ENCODE results near the gene SCAMP2. TPM values are rescaled to one million over a fixed set of nuclear protein-coding genes. Genes with fewer than 3 reads are reported as not detected.

SCAMP2 gene
- total RNA-seq, 1 donor from 2014 or later: 90.8 TPM

GRCh38 chr15:74851960-74852359 lies 21.2 kb downstream of the SCAMP2 start:
- no peak for DNase-seq (ENCODE audit: low spot score in 2 of 2)
- H3K9me3 ChIP-seq: no peaks in the 10 kb centered on the region
- no peak overlapping the region for H3K4me3 ChIP-seq
- peaks cover 65 to 74% of the 10 kb centered on the region in 2 donors for H3K36me3 ChIP-seq
- no peak for TF ChIP-seq CTCF (IDR thresholded peaks at IDR 0.05)
- H3K27me3 ChIP-seq: no peaks in the 10 kb centered on the region
- intact Hi-C loops (cut with DNase I): no loop called here
- no peaks in the 10 kb centered on the region for H3K4me1 ChIP-seq
- H3K27ac ChIP-seq: no peak overlapping the region

GRCh38 chr15:74850393-74850792 lies 22.8 kb downstream of the SCAMP2 start:
- no peak overlapping the region for H3K4me3 ChIP-seq
- H3K27ac ChIP-seq: no peak overlapping the region
- H3K9me3 ChIP-seq: no peaks in the 10 kb centered on the region
- intact Hi-C loops (cut with DNase I): no loop called here
- no peaks in the 10 kb centered on the region for H3K4me1 ChIP-seq
- no peaks in the 10 kb centered on the region for H3K27me3 ChIP-seq
- peaks cover 64 to 78% of the 10 kb centered on the region in 2 donors for H3K36me3 ChIP-seq
- no peak for DNase-seq (ENCODE audit: low spot score in 2 of 2)
- TF ChIP-seq CTCF (IDR thresholded peaks at IDR 0.05): no peak

GRCh38 chr15:74847432-74847831 lies 25.7 kb downstream of the SCAMP2 start:
- TF ChIP-seq CTCF (IDR thresholded peaks at IDR 0.05): no peak
- no peak overlapping the region for H3K4me3 ChIP-seq
- H3K27me3 ChIP-seq: no peaks in the 10 kb centered on the region
- peaks cover 0 to under 1% of the 10 kb centered on the region in 2 donors for H3K4me1 ChIP-seq
- peaks cover 58 to 59% of the 10 kb centered on the region in 2 donors for H3K36me3 ChIP-seq
- DNase-seq (ENCODE audit: low spot score in 2 of 2): no peak
- intact Hi-C loops (cut with DNase I): no loop called here
- H3K9me3 ChIP-seq: no peaks in the 10 kb centered on the region
- H3K27ac ChIP-seq: no peak overlapping the region

- Histone ChIP-seq H3K36me3 (peaks cover 39 to 41% of the 10 kb centered on the region in 2 donors), H3K9me3 (no peaks in the 10 kb centered on the region), H3K4me1 (peaks cover 4 to 7% of the 10 kb centered on the region in 2 donors), H3K4me3 (no peak overlapping the region), H3K27me3 (no peaks in the 10 kb centered on the region), H3K27ac (no peak overlapping the region)
- intact Hi-C loops (cut with DNase I): no loop called here
- no peak for TF ChIP-seq CTCF (IDR thresholded peaks at IDR 0.05)
- no peak for DNase-seq (ENCODE audit: low spot score in 2 of 2)
These were observed 27.6 kb downstream of the SCAMP2 start for GRCh38 chr15:74845581-74845980.

GRCh38 chr15:74845208-74845568 lies 28.0 kb downstream of the SCAMP2 start:
- TF ChIP-seq CTCF (IDR thresholded peaks at IDR 0.05): no peak
- Histone ChIP-seq H3K4me1 (peaks cover 4 to 7% of the 10 kb centered on the region in 2 donors), H3K4me3 (no peak overlapping the region), H3K36me3 (peaks cover 35 to 37% of the 10 kb centered on the region in 2 donors), H3K9me3 (no peaks in the 10 kb centered on the region), H3K27ac (no peak overlapping the region), H3K27me3 (no peaks in the 10 kb centered on the region)
- DNase-seq (ENCODE audit: low spot score in 2 of 2): no peak
- intact Hi-C loops (cut with DNase I): no loop called here
